Activated naive CD4-positive, alpha-beta T cell treated with anti-CD3 and anti-CD28 coated beads for 36 hours (primary cell): ENCODE data around the gene UGP2. TPM values are rescaled to one million over a fixed set of nuclear protein-coding genes. Genes with fewer than 3 reads are reported as not detected.

Experiments used
- CTCF ChIA-PET: fragments of 350-600 bp; sonication (Branson Sonifier 250); formaldehyde crosslinking; loops from one replicate; lab custom pipeline; 2021; ENCODE audit warnings: antibody characterized with exemption; lab: Charles Lee
- DNase-seq: peaks from one replicate; pipeline ENCODE4 v3.0.0-alpha.2; 2020
- H3K27ac Mint-ChIP-seq: one replicate; pipeline ENCODE4 v1.8.0; 2021; ENCODE audit warnings: mild to moderate bottlenecking, mixed read lengths
- H3K27me3 Mint-ChIP-seq: one replicate; pipeline ENCODE4 v1.8.0; 2021; ENCODE audit warnings: low read depth, mixed read lengths
- H3K36me3 Mint-ChIP-seq: one replicate; pipeline ENCODE4 v1.8.0; 2021; ENCODE audit warnings: low read depth, mixed read lengths
- H3K4me1 Mint-ChIP-seq: one replicate; pipeline ENCODE4 v1.8.0; 2021; ENCODE audit warnings: low read depth, mixed read lengths
- H3K4me3 Mint-ChIP-seq: one replicate; pipeline ENCODE4 v1.8.0; 2021; ENCODE audit warnings: mild to moderate bottlenecking, moderate library complexity, mixed read lengths
- H3K9me3 Mint-ChIP-seq: one replicate; pipeline ENCODE4 v1.8.0; 2021; ENCODE audit warnings: mixed read lengths
- intact Hi-C: fragments of 100-400 bp; cut with micrococcal nuclease; formaldehyde crosslinking; loops from one replicate; pipeline ENCODE4 v1.15.1; 2023
- total RNA-seq, 2 experiments: library from RNA; stranded (reverse); gene quantifications; one replicate each; pipeline ENCODE4 v1.2.3, GENCODE V29; 2021

The UGP2 gene
- total RNA-seq, 2 experiments from 2014 or later, result 82.2 to 93.1 TPM

GRCh38 chr2:63882395-63883105, 40.9 kb downstream of the UGP2 start:
- intact Hi-C loops, result loop anchor here (5.0 kb wide), 1 partner anchor 445 kb away; no protein-coding TSS in a partner anchor
- H3K36me3 Mint-ChIP-seq, result peaks cover 11% of the 10 kb centered on the region
- peaks cover 29% of the 10 kb centered on the region for H3K4me1 Mint-ChIP-seq
- peak overlapping the region; percentile 25 for H3K27ac Mint-ChIP-seq
- peak; percentile 34 for DNase-seq
- H3K9me3 Mint-ChIP-seq, result no peaks in the 10 kb centered on the region
- no peak overlapping the region for H3K4me3 Mint-ChIP-seq
- no peaks in the 10 kb centered on the region for H3K27me3 Mint-ChIP-seq
- CTCF ChIA-PET, result interaction anchor here (0.6 to 1.9 kb wide), 2 partner anchors 13 to 21 kb away, joined by 4 to 5 read pairs; no protein-coding TSS in a partner anchor

GRCh38 chr2:63886445-63886844, 44.7 kb downstream of the UGP2 start:
- H3K4me1 Mint-ChIP-seq, result peaks cover 26% of the 10 kb centered on the region

GRCh38 chr2:63888053-63888452, 46.4 kb downstream of the UGP2 start:
- DNase-seq, result no peak
- peaks cover 12% of the 10 kb centered on the region for H3K4me1 Mint-ChIP-seq
- CTCF ChIA-PET, result interaction anchor here (0.6 to 1.0 kb wide), 5 partner anchors 22 to 198 kb away, joined by 3 to 4 read pairs (median 3); no protein-coding TSS in a partner anchor
- no peaks in the 10 kb centered on the region for H3K9me3 Mint-ChIP-seq
- H3K4me3 Mint-ChIP-seq, result no peak overlapping the region
- H3K36me3 Mint-ChIP-seq, result peaks cover 13% of the 10 kb centered on the region
- intact Hi-C loops, result loop anchor here (1.0 to 2.0 kb wide), 3 partner anchors 189 to 299 kb away; partner anchors contain the start of genes MDH1 and WDPCP
- H3K27me3 Mint-ChIP-seq, result no peaks in the 10 kb centered on the region
- peak overlapping the region; percentile 6 for H3K27ac Mint-ChIP-seq

More at GRCh38 chr2:63886445-63886844, 44.7 kb downstream of the UGP2 start:
- H3K36me3 Mint-ChIP-seq, result peaks cover 17% of the 10 kb centered on the region
- H3K27me3 Mint-ChIP-seq, result no peaks in the 10 kb centered on the region
- peak overlapping the region; percentile 16 for H3K27ac Mint-ChIP-seq
- CTCF ChIA-PET, result interaction anchor here (0.9 to 1.1 kb wide), 3 partner anchors 34 to 195 kb away, joined by 3 to 4 read pairs (median 3); no protein-coding TSS in a partner anchor
- no peak overlapping the region for H3K4me3 Mint-ChIP-seq
- intact Hi-C loops, result no loop called here
- no peaks in the 10 kb centered on the region for H3K9me3 Mint-ChIP-seq
- no peak for DNase-seq

GRCh38 chr2:63888490-63889402, 47.0 kb downstream of the UGP2 start:
- Mint-ChIP-seq H3K4me1 (peaks cover 11% of the 10 kb centered on the region), H3K4me3 (no peak overlapping the region), H3K27ac (peak overlapping the region; percentile 53), H3K36me3 (peaks cover 15% of the 10 kb centered on the region), H3K27me3 (no peaks in the 10 kb centered on the region), H3K9me3 (no peaks in the 10 kb centered on the region)
- DNase-seq, result peak; percentile 74
- intact Hi-C loops, result loop anchor here (1.0 to 2.0 kb wide), 4 partner anchors 48 to 300 kb away; partner anchors contain the start of genes MDH1 and WDPCP
- CTCF ChIA-PET, result interaction anchor here (0.6 to 1.5 kb wide), 7 partner anchors 23 to 439 kb away, joined by 3 to 6 read pairs (median 4); no protein-coding TSS in a partner anchor

- Mint-ChIP-seq H3K4me3 (no peak overlapping the region), H3K36me3 (peaks cover 16% of the 10 kb centered on the region), H3K4me1 (peaks cover 11% of the 10 kb centered on the region), H3K9me3 (no peaks in the 10 kb centered on the region), H3K27ac (no peak overlapping the region), H3K27me3 (no peaks in the 10 kb centered on the region)
- CTCF ChIA-PET, result interaction anchor here (0.6 to 1.5 kb wide), 5 partner anchors 9 to 285 kb away, joined by 3 to 7 read pairs (median 4); no protein-coding TSS in a partner anchor
- intact Hi-C loops, result no loop called here
- no peak for DNase-seq
Measured at GRCh38 chr2:63890678-63891077, 49.0 kb downstream of the UGP2 start.

GRCh38 chr2:63891488-63892030, 49.9 kb downstream of the UGP2 start:
- DNase-seq, result no peak
- Mint-ChIP-seq H3K9me3 (no peaks in the 10 kb centered on the region), H3K27me3 (no peaks in the 10 kb centered on the region), H3K4me1 (peaks cover 11% of the 10 kb centered on the region), H3K4me3 (no peak overlapping the region), H3K27ac (no peak overlapping the region), H3K36me3 (peaks cover 16% of the 10 kb centered on the region)
- CTCF ChIA-PET, result interaction anchor here (0.6 to 1.0 kb wide), 2 partner anchors 16 to 108 kb away, joined by 3 read pairs; no protein-coding TSS in a partner anchor
- intact Hi-C loops, result no loop called here

- Mint-ChIP-seq H3K36me3 (peaks cover 18% of the 10 kb centered on the region), H3K4me3 (no peak overlapping the region), H3K27me3 (no peaks in the 10 kb centered on the region), H3K4me1 (peaks cover 11% of the 10 kb centered on the region), H3K9me3 (no peaks in the 10 kb centered on the region), H3K27ac (no peak overlapping the region)
- CTCF ChIA-PET, result no interaction called here
- intact Hi-C loops, result no loop called here
- DNase-seq, result no peak
Measured at GRCh38 chr2:63893163-63893562, 51.5 kb downstream of the UGP2 start.

- Mint-ChIP-seq H3K27me3 (no peaks in the 10 kb centered on the region), H3K9me3 (no peaks in the 10 kb centered on the region), H3K4me1 (peaks cover 5% of the 10 kb centered on the region), H3K36me3 (peaks cover 18% of the 10 kb centered on the region), H3K27ac (no peak overlapping the region), H3K4me3 (no peak overlapping the region)
- DNase-seq, result no peak
- intact Hi-C loops, result no loop called here
- CTCF ChIA-PET, result no interaction called here
Measured at GRCh38 chr2:63894167-63894566, 52.5 kb downstream of the UGP2 start.

GRCh38 chr2:63898839-63899238, 57.1 kb downstream of the UGP2 start:
- Mint-ChIP-seq H3K4me3 (no peak overlapping the region), H3K27me3 (no peaks in the 10 kb centered on the region), H3K4me1 (peaks cover 18% of the 10 kb centered on the region), H3K27ac (no peak overlapping the region), H3K9me3 (peaks cover 13% of the 10 kb centered on the region), H3K36me3 (peaks cover 29% of the 10 kb centered on the region)
- intact Hi-C loops, result no loop called here
- DNase-seq, result no peak
- CTCF ChIA-PET, result interaction anchor here (0.6 to 1.3 kb wide), 4 partner anchors 9 to 199 kb away, joined by 3 to 7 read pairs (median 4); no protein-coding TSS in a partner anchor

- Mint-ChIP-seq H3K27me3 (no peaks in the 10 kb centered on the region), H3K36me3 (peaks cover 34% of the 10 kb centered on the region), H3K9me3 (peaks cover 16% of the 10 kb centered on the region), H3K27ac (no peak overlapping the region), H3K4me1 (peaks cover 18% of the 10 kb centered on the region), H3K4me3 (no peak overlapping the region)
- no peak for DNase-seq
- CTCF ChIA-PET, result interaction anchor here (0.8 to 1.3 kb wide), 4 partner anchors 10 to 200 kb away, joined by 3 to 7 read pairs (median 4); no protein-coding TSS in a partner anchor
- intact Hi-C loops, result loop anchor here (5.0 to 10.0 kb wide), 4 partner anchors 118 to 585 kb away; partner anchors contain the start of gene VPS54
Measured at GRCh38 chr2:63899639-63900038, 57.9 kb downstream of the UGP2 start.

GRCh38 chr2:63902149-63902548, 60.5 kb downstream of the UGP2 start:
- H3K27me3 Mint-ChIP-seq, result no peaks in the 10 kb centered on the region
- DNase-seq, result no peak
- intact Hi-C loops, result loop anchor here (5.0 to 10.0 kb wide), 4 partner anchors 115 to 583 kb away; partner anchors contain the start of gene VPS54
- H3K27ac Mint-ChIP-seq, result no peak overlapping the region
- peaks cover 53% of the 10 kb centered on the region for H3K36me3 Mint-ChIP-seq
- CTCF ChIA-PET, result no interaction called here
- H3K4me3 Mint-ChIP-seq, result no peak overlapping the region
- H3K9me3 Mint-ChIP-seq, result peaks cover 25% of the 10 kb centered on the region
- H3K4me1 Mint-ChIP-seq, result peaks cover 18% of the 10 kb centered on the region
